Trophoblast cell (in vitro differentiated cells and primary cell): Measurements from ENCODE around the gene TMEM266.

Experiments
- DNase-seq, 2 donors: peaks; one replicate each; pipeline ENCODE4 v3.0.0-alpha.2; 2016
- H2AFZ ChIP-seq: 2 replicates; pipeline ENCODE4 v1.6.1; 2013; ENCODE audit warnings: low read length, moderate library complexity, mild to moderate bottlenecking; ENCODE audit not compliant: insufficient read depth, poor library complexity
- H2AK5ac ChIP-seq: 2 replicates; pipeline ENCODE4 v1.6.1; 2013; ENCODE audit warnings: mild to moderate bottlenecking, low read length
- H2BK120ac ChIP-seq: 2 replicates; pipeline ENCODE4 v1.6.1; 2013; ENCODE audit warnings: low read length, mild to moderate bottlenecking, moderate library complexity; ENCODE audit not compliant: insufficient read depth, poor library complexity
- H2BK12ac ChIP-seq: 2 replicates; pipeline ENCODE4 v1.6.1; 2013; ENCODE audit warnings: mild to moderate bottlenecking, low read length, moderate library complexity
- H2BK5ac ChIP-seq: 2 replicates; pipeline ENCODE4 v1.6.1; 2013; ENCODE audit warnings: low read length, low read depth, moderate library complexity, mild to moderate bottlenecking; ENCODE audit not compliant: poor library complexity
- H3K14ac ChIP-seq: 2 replicates; pipeline ENCODE4 v1.6.1; 2013; ENCODE audit warnings: mild to moderate bottlenecking, low read length
- H3K18ac ChIP-seq: 2 replicates; pipeline ENCODE4 v1.6.1; 2013; ENCODE audit warnings: mild to moderate bottlenecking, low read length
- H3K23ac ChIP-seq: 2 replicates; pipeline ENCODE4 v1.6.1; 2013; ENCODE audit warnings: low read length
- H3K27ac ChIP-seq: 2 replicates; pipeline ENCODE4 v1.5.1; 2013; ENCODE audit warnings: low read depth, mild to moderate bottlenecking, inconsistent platforms, low read length, moderate library complexity
- H3K27me3 ChIP-seq: 2 replicates; pipeline ENCODE4 v1.6.1; 2013; ENCODE audit warnings: inconsistent platforms, mild to moderate bottlenecking, low read length, moderate library complexity; ENCODE audit not compliant: insufficient read depth
- H3K36me3 ChIP-seq, 2 experiments: 1 replicate in 1 of 2; 2 replicates in 1 of 2; pipeline ENCODE4 v1.6.1; 2013; ENCODE audit warnings: low read length in 2 of 2, mild to moderate bottlenecking in 2 of 2, moderate library complexity in 1 of 2; ENCODE audit not compliant: insufficient read depth in 2 of 2, control insufficient read depth in 1 of 2
- H3K4ac ChIP-seq: 2 replicates; pipeline ENCODE4 v1.6.1; 2013; ENCODE audit warnings: low read depth, mild to moderate bottlenecking, low read length, moderate library complexity
- H3K4me1 ChIP-seq, 2 experiments: 1 replicate in 1 of 2; 2 replicates in 1 of 2; pipeline ENCODE4 v1.6.1; 2013; ENCODE audit warnings: low read length in 2 of 2, mild to moderate bottlenecking in 2 of 2, moderate library complexity in 1 of 2; ENCODE audit not compliant: insufficient read depth in 2 of 2, control insufficient read depth in 1 of 2
- H3K4me2 ChIP-seq: 2 replicates; pipeline ENCODE4 v1.6.1; 2013; ENCODE audit warnings: inconsistent platforms, mild to moderate bottlenecking, low read length, moderate library complexity
- H3K4me3 ChIP-seq: 2 replicates; pipeline ENCODE4 v1.5.1; 2013; ENCODE audit warnings: mild to moderate bottlenecking, low read depth, low read length, inconsistent platforms
- H3K79me1 ChIP-seq: one replicate; pipeline ENCODE4 v1.6.1; 2013; ENCODE audit warnings: low read length
- H3K79me2 ChIP-seq: 2 replicates; pipeline ENCODE4 v1.6.1; 2013; ENCODE audit warnings: low read length, mild to moderate bottlenecking; ENCODE audit not compliant: control insufficient read depth, insufficient read depth, poor library complexity
- H3K9ac ChIP-seq: 2 replicates; pipeline ENCODE4 v1.6.1; 2013; ENCODE audit warnings: mild to moderate bottlenecking, low read length
- H3K9me3 ChIP-seq: 2 replicates; pipeline ENCODE4 v1.6.1; 2013; ENCODE audit warnings: low read depth, mild to moderate bottlenecking, control low read depth, inconsistent platforms, low read length; ENCODE audit not compliant: insufficient read depth
- H4K12ac ChIP-seq: 2 replicates; pipeline ENCODE4 v1.6.1; 2013; ENCODE audit warnings: low read depth, mild to moderate bottlenecking, low read length, moderate library complexity
- H4K8ac ChIP-seq: 2 replicates; pipeline ENCODE4 v1.6.1; 2013; ENCODE audit warnings: low read depth, mild to moderate bottlenecking, low read length, moderate library complexity
- H4K91ac ChIP-seq: one replicate; pipeline ENCODE4 v1.6.1; 2013; ENCODE audit warnings: low read depth, mild to moderate bottlenecking, low read length, moderate library complexity
- WGBS: extraction: QIAGEN DNeasy Blood & Tissue Kit; methylation state at CpG from one replicate; pipeline ENCODE4 v1.1.7; 2013; ENCODE audit warnings: missing lambda C conversion rate; ENCODE audit not compliant: insufficient read length, insufficient coverage; ENCODE audit errors: extremely low coverage; 5-methylcytosine and 5-hydroxymethylcytosine counted together

Gene TMEM266

GRCh38 chr15:76191539-76192244 is 131.9 kb downstream of the TMEM266 start:
- H3K4me1 ChIP-seq, result peaks cover 7 to 20% of the 10 kb centered on the region in 2 experiments
- H3K36me3 ChIP-seq, result no peaks in the 10 kb centered on the region
- no peak overlapping the region for H2AK5ac ChIP-seq
- H4K12ac ChIP-seq, result no peak overlapping the region
- no peak overlapping the region for H3K4me2 ChIP-seq
- no peak overlapping the region for H3K23ac ChIP-seq
- no peak overlapping the region for H2AFZ ChIP-seq
- no peak overlapping the region for H3K9ac ChIP-seq
- H3K27ac ChIP-seq, result no peak overlapping the region
- H3K27me3 ChIP-seq, result no peaks in the 10 kb centered on the region
- H4K91ac ChIP-seq, result no peak overlapping the region
- no peak overlapping the region for H2BK5ac ChIP-seq
- no peak overlapping the region for H3K14ac ChIP-seq
- H2BK12ac ChIP-seq, result no peak overlapping the region
- no peak overlapping the region for H2BK120ac ChIP-seq
- no peak overlapping the region for H3K4me3 ChIP-seq
- WGBS, result no CpG with 5 or more reads among the region's 55 CpGs
- H3K79me2 ChIP-seq, result no peaks in the 10 kb centered on the region
- H3K79me1 ChIP-seq, result no peaks in the 10 kb centered on the region
- no peak overlapping the region for H3K18ac ChIP-seq
- no peak overlapping the region for H4K8ac ChIP-seq
- DNase-seq, result no peak
- H3K9me3 ChIP-seq, result no peaks in the 10 kb centered on the region
- no peak overlapping the region for H3K4ac ChIP-seq

GRCh38 chr15:76192715-76193114 is 132.9 kb downstream of the TMEM266 start:
- no peak overlapping the region for H4K91ac ChIP-seq
- H3K4me1 ChIP-seq, result peaks cover 7 to 15% of the 10 kb centered on the region in 2 experiments
- DNase-seq, result no peak
- H3K9ac ChIP-seq, result no peak overlapping the region
- H3K4me3 ChIP-seq, result no peak overlapping the region
- no peaks in the 10 kb centered on the region for H3K79me2 ChIP-seq
- no peak overlapping the region for H2BK5ac ChIP-seq
- H3K4me2 ChIP-seq, result no peak overlapping the region
- H3K14ac ChIP-seq, result no peak overlapping the region
- no peak overlapping the region for H3K23ac ChIP-seq
- no peaks in the 10 kb centered on the region for H3K36me3 ChIP-seq
- no peaks in the 10 kb centered on the region for H3K27me3 ChIP-seq
- H3K4ac ChIP-seq, result no peak overlapping the region
- no peak overlapping the region for H3K27ac ChIP-seq
- no peak overlapping the region for H2BK120ac ChIP-seq
- no peak overlapping the region for H2AK5ac ChIP-seq
- H3K79me1 ChIP-seq, result no peaks in the 10 kb centered on the region
- no peak overlapping the region for H2AFZ ChIP-seq
- no peaks in the 10 kb centered on the region for H3K9me3 ChIP-seq
- H2BK12ac ChIP-seq, result no peak overlapping the region
- no CpG with 5 or more reads among the region's 8 CpGs for WGBS
- H4K12ac ChIP-seq, result no peak overlapping the region
- H3K18ac ChIP-seq, result no peak overlapping the region
- no peak overlapping the region for H4K8ac ChIP-seq

GRCh38 chr15:76193934-76194333 is 134.1 kb downstream of the TMEM266 start:
- Histone ChIP-seq H2AK5ac (no peak overlapping the region), H3K9ac (no peak overlapping the region), H3K36me3 (no peaks in the 10 kb centered on the region), H2AFZ (no peak overlapping the region), H3K79me1 (no peaks in the 10 kb centered on the region), H3K23ac (no peak overlapping the region), H4K8ac (no peak overlapping the region), H3K79me2 (no peaks in the 10 kb centered on the region), H4K91ac (no peak overlapping the region), H3K4me2 (no peak overlapping the region), H4K12ac (no peak overlapping the region), H3K4ac (no peak overlapping the region), H2BK12ac (no peak overlapping the region), H3K27me3 (no peaks in the 10 kb centered on the region), H3K14ac (no peak overlapping the region), H3K18ac (no peak overlapping the region), H3K4me3 (no peak overlapping the region), H2BK120ac (no peak overlapping the region), H3K4me1 (peaks cover 7 to 15% of the 10 kb centered on the region in 2 experiments), H3K27ac (no peak overlapping the region), H2BK5ac (no peak overlapping the region), H3K9me3 (no peaks in the 10 kb centered on the region)
- no peak for DNase-seq
- no CpG with 5 or more reads among the region's 8 CpGs for WGBS

- Histone ChIP-seq H3K36me3 (no peaks in the 10 kb centered on the region), H3K4me2 (no peak overlapping the region), H3K79me1 (no peaks in the 10 kb centered on the region), H3K27me3 (no peaks in the 10 kb centered on the region), H3K23ac (no peak overlapping the region), H3K79me2 (no peaks in the 10 kb centered on the region), H2BK120ac (no peak overlapping the region), H3K4ac (no peak overlapping the region), H2BK5ac (no peak overlapping the region), H3K4me3 (no peak overlapping the region), H3K27ac (no peak overlapping the region), H2BK12ac (no peak overlapping the region), H3K18ac (no peak overlapping the region), H2AK5ac (no peak overlapping the region), H3K4me1 (peaks cover 4 to 10% of the 10 kb centered on the region in 2 experiments), H4K8ac (no peak overlapping the region), H4K12ac (no peak overlapping the region), H3K9ac (no peak overlapping the region), H4K91ac (no peak overlapping the region), H3K14ac (no peak overlapping the region), H3K9me3 (no peaks in the 10 kb centered on the region), H2AFZ (no peak overlapping the region)
- no CpG with 5 or more reads among the region's 7 CpGs for WGBS
- DNase-seq, result no peak
Observed at GRCh38 chr15:76195506-76196268, 135.9 kb downstream of the TMEM266 start.
